SJSA1 (cell line): Measurements from ENCODE around the gene PROK2. TPM values are rescaled to one million over a fixed set of nuclear protein-coding genes. Genes with fewer than 3 reads are reported as not detected.

ENCODE experiments used
- DNase-seq, 2 experiments: peaks; one replicate each; pipeline ENCODE4 v3.0.0-alpha.2; 2015 to 2020; ENCODE audit warnings: low spot score in 2 of 2, low read depth in 1 of 2
- H3K27ac ChIP-seq: fragments of 250-450 bp; sonication (Bioruptor Pico); 2 replicates; pipeline ENCODE4 v1.5.1; 2020; ENCODE audit warnings: mild to moderate bottlenecking, moderate library complexity
- H3K27me3 ChIP-seq: fragments of 250-450 bp; sonication (Bioruptor Pico); replicated peaks from 2 replicates; pipeline ENCODE4 v1.5.1; 2020; ENCODE audit warnings: mild to moderate bottlenecking, moderate library complexity
- H3K36me3 ChIP-seq: fragments of 250-450 bp; sonication (Bioruptor Pico); 2 replicates; pipeline ENCODE4 v1.5.1; 2020; ENCODE audit warnings: mild to moderate bottlenecking
- H3K4me1 ChIP-seq: fragments of 250-450 bp; sonication (Bioruptor Pico); replicated peaks from 2 replicates; pipeline ENCODE4 v1.6.1; 2021; ENCODE audit warnings: mild to moderate bottlenecking
- H3K4me3 ChIP-seq: fragments of 250-450 bp; sonication (Bioruptor Pico); 2 replicates; pipeline ENCODE4 v1.5.1; 2020; ENCODE audit warnings: mild to moderate bottlenecking
- H3K9me3 ChIP-seq: fragments of 250-450 bp; sonication (Bioruptor Pico); replicated peaks from 2 replicates; pipeline ENCODE4 v1.5.1; 2020; ENCODE audit warnings: mild to moderate bottlenecking
- total RNA-seq: library from RNA; depleted of rRNA; stranded (reverse); fragments of >200 nt; shearing (Covaris generic); gene quantifications from 2 replicates; pipeline ENCODE4 v1.2.3, GENCODE V29; 2014

Gene PROK2
- total RNA-seq, 1 experiment from 2014 or later: not detected

- no peaks in the 10 kb centered on the region for H3K4me1 ChIP-seq
- H3K4me3 ChIP-seq: no peak overlapping the region
- no peaks in the 10 kb centered on the region for H3K9me3 ChIP-seq
- H3K36me3 ChIP-seq: no peaks in the 10 kb centered on the region
- no peak for DNase-seq
- H3K27me3 ChIP-seq: peaks cover 6% of the 10 kb centered on the region; the same call in 1 of the 2 replicates
- H3K27ac ChIP-seq: no peak overlapping the region
Observed at GRCh38 chr3:71805199-71805598, 20.3 kb upstream of the PROK2 start.

GRCh38 chr3:71803248-71803647 is 18.3 kb upstream of the PROK2 start:
- Histone ChIP-seq H3K36me3 (no peaks in the 10 kb centered on the region), H3K4me1 (no peaks in the 10 kb centered on the region), H3K27me3 (peaks cover 11% of the 10 kb centered on the region; the same call in 1 of the 2 replicates), H3K27ac (no peak overlapping the region), H3K4me3 (no peak overlapping the region), H3K9me3 (no peaks in the 10 kb centered on the region)
- DNase-seq: no peak

GRCh38 chr3:71801986-71802385 is 17.0 kb upstream of the PROK2 start:
- no peaks in the 10 kb centered on the region for H3K36me3 ChIP-seq

GRCh38 chr3:71800023-71800422 is 15.1 kb upstream of the PROK2 start:
- Histone ChIP-seq H3K27ac (no peak overlapping the region), H3K36me3 (no peaks in the 10 kb centered on the region), H3K4me3 (no peak overlapping the region), H3K27me3 (peaks cover 12% of the 10 kb centered on the region; the same call in 1 of the 2 replicates), H3K4me1 (no peaks in the 10 kb centered on the region), H3K9me3 (no peaks in the 10 kb centered on the region)
- no peak for DNase-seq

More at GRCh38 chr3:71801986-71802385, 17.0 kb upstream of the PROK2 start:
- Histone ChIP-seq H3K4me3 (no peak overlapping the region), H3K27me3 (peaks cover 12% of the 10 kb centered on the region; the same call in 1 of the 2 replicates), H3K4me1 (no peaks in the 10 kb centered on the region), H3K9me3 (no peaks in the 10 kb centered on the region), H3K27ac (no peak overlapping the region)
- DNase-seq: no peak

GRCh38 chr3:71797455-71797854 is 12.5 kb upstream of the PROK2 start:
- no peaks in the 10 kb centered on the region for H3K36me3 ChIP-seq
- no peaks in the 10 kb centered on the region for H3K4me1 ChIP-seq
- H3K27ac ChIP-seq: no peak overlapping the region
- H3K27me3 ChIP-seq: peaks cover 12% of the 10 kb centered on the region; the same call in 1 of the 2 replicates
- no peak overlapping the region for H3K4me3 ChIP-seq
- no peaks in the 10 kb centered on the region for H3K9me3 ChIP-seq
- no peak for DNase-seq

GRCh38 chr3:71796290-71796689 is 11.3 kb upstream of the PROK2 start:
- no peaks in the 10 kb centered on the region for H3K4me1 ChIP-seq
- no peaks in the 10 kb centered on the region for H3K36me3 ChIP-seq
- H3K27me3 ChIP-seq: peaks cover 12% of the 10 kb centered on the region; the same call in 1 of the 2 replicates
- no peaks in the 10 kb centered on the region for H3K9me3 ChIP-seq
- no peak overlapping the region for H3K4me3 ChIP-seq
- H3K27ac ChIP-seq: no peak overlapping the region
- no peak for DNase-seq

- Histone ChIP-seq H3K4me3 (no peak overlapping the region), H3K27ac (no peak overlapping the region), H3K36me3 (no peaks in the 10 kb centered on the region), H3K27me3 (peaks cover 17% of the 10 kb centered on the region), H3K9me3 (no peaks in the 10 kb centered on the region), H3K4me1 (no peaks in the 10 kb centered on the region)
- DNase-seq: no peak
Observed at GRCh38 chr3:71791634-71792033, 6.7 kb upstream of the PROK2 start.

GRCh38 chr3:71789922-71790321 is 5.0 kb upstream of the PROK2 start:
- Histone ChIP-seq H3K27ac (no peak overlapping the region), H3K4me3 (no peak overlapping the region), H3K4me1 (peaks cover 3% of the 10 kb centered on the region; the same call in 1 of the 2 replicates), H3K9me3 (no peaks in the 10 kb centered on the region), H3K27me3 (peaks cover 32% of the 10 kb centered on the region), H3K36me3 (no peaks in the 10 kb centered on the region)
- no peak for DNase-seq

GRCh38 chr3:71787851-71788405 is 3.0 kb upstream of the PROK2 start:
- DNase-seq: no peak
- Histone ChIP-seq H3K27ac (no peak overlapping the region), H3K27me3 (peaks cover 52% of the 10 kb centered on the region), H3K4me1 (peaks cover 6% of the 10 kb centered on the region; the same call in 1 of the 2 replicates), H3K36me3 (no peaks in the 10 kb centered on the region), H3K4me3 (no peak overlapping the region), H3K9me3 (no peaks in the 10 kb centered on the region)

- Histone ChIP-seq H3K36me3 (no peaks in the 10 kb centered on the region), H3K27me3 (peaks cover 59% of the 10 kb centered on the region), H3K4me1 (peaks cover 6% of the 10 kb centered on the region; the same call in 1 of the 2 replicates), H3K27ac (no peak overlapping the region), H3K4me3 (no peak overlapping the region), H3K9me3 (no peaks in the 10 kb centered on the region)
- DNase-seq: no peak
Observed at GRCh38 chr3:71786551-71786950, 1.6 kb upstream of the PROK2 start.

- Histone ChIP-seq H3K27me3 (peaks cover 62% of the 10 kb centered on the region), H3K4me1 (peaks cover 6% of the 10 kb centered on the region; the same call in 1 of the 2 replicates), H3K9me3 (no peaks in the 10 kb centered on the region), H3K36me3 (no peaks in the 10 kb centered on the region), H3K4me3 (no peak overlapping the region), H3K27ac (no peak overlapping the region)
- no peak for DNase-seq
Observed at GRCh38 chr3:71786217-71786549, 1.2 kb upstream of the PROK2 start.

GRCh38 chr3:71785532-71786216 is 726 bp upstream of the PROK2 start:
- Histone ChIP-seq H3K36me3 (no peaks in the 10 kb centered on the region), H3K4me3 (no peak overlapping the region), H3K9me3 (no peaks in the 10 kb centered on the region), H3K4me1 (peaks cover 6% of the 10 kb centered on the region; the same call in 1 of the 2 replicates), H3K27ac (no peak overlapping the region), H3K27me3 (peaks cover 62% of the 10 kb centered on the region)
- no peak for DNase-seq

GRCh38 chr3:71784201-71784913 is 591 bp downstream of the PROK2 start:
- Histone ChIP-seq H3K4me3 (no peak overlapping the region), H3K4me1 (peaks cover 6% of the 10 kb centered on the region; the same call in 1 of the 2 replicates), H3K9me3 (no peaks in the 10 kb centered on the region), H3K27ac (no peak overlapping the region), H3K27me3 (peaks cover 68% of the 10 kb centered on the region), H3K36me3 (no peaks in the 10 kb centered on the region)
- no peak for DNase-seq

GRCh38 chr3:71783152-71783551 is 1.8 kb downstream of the PROK2 start:
- H3K36me3 ChIP-seq: no peaks in the 10 kb centered on the region
- peaks cover 62% of the 10 kb centered on the region for H3K27me3 ChIP-seq
- DNase-seq: no peak
- no peaks in the 10 kb centered on the region for H3K9me3 ChIP-seq
- H3K4me1 ChIP-seq: peaks cover 6% of the 10 kb centered on the region; the same call in 1 of the 2 replicates
- H3K4me3 ChIP-seq: no peak overlapping the region
- no peak overlapping the region for H3K27ac ChIP-seq
